GM12801 (cell line): ENCODE data around the gene MTCH1.

ENCODE experiments used
- CTCF ChIP-seq: IDR thresholded peaks from one replicate; pipeline ENCODE4 v1.5.1; 2011; ENCODE audit warnings: control low read depth; ENCODE audit not compliant: insufficient read length; ENCODE audit errors: extremely low read depth

MTCH1 gene

GRCh38 chr6:36969988-36970891 is 15.8 kb downstream of the MTCH1 start:
- TF ChIP-seq CTCF: no peak

GRCh38 chr6:36969240-36969691 is 16.7 kb downstream of the MTCH1 start:
- TF ChIP-seq CTCF: no peak

GRCh38 chr6:36968266-36968977 is 17.6 kb downstream of the MTCH1 start:
- TF ChIP-seq CTCF: no peak

- TF ChIP-seq CTCF: no peak
Observed at GRCh38 chr6:36967757-36968156, 18.2 kb downstream of the MTCH1 start.

GRCh38 chr6:36967301-36967700 is 18.7 kb downstream of the MTCH1 start:
- TF ChIP-seq CTCF: no peak

- TF ChIP-seq CTCF: no peak
Observed at GRCh38 chr6:36964908-36965307, 21.1 kb downstream of the MTCH1 start.

- no peak for TF ChIP-seq CTCF
Observed at GRCh38 chr6:36964349-36964748, 21.6 kb downstream of the MTCH1 start.
